SK-N-DZ (cell line): Measurements from ENCODE around the gene MAOA. TPM values are rescaled to one million over a fixed set of nuclear protein-coding genes. Genes with fewer than 3 reads are reported as not detected.
"Not testable (repeated sequence)": the region's sequence is repeated elsewhere in the genome, so short reads cannot be mapped to it uniquely, and the experiment has no call there.

Experiments used
- DNase-seq: peaks from one replicate; pipeline ENCODE4 v3.0.0-alpha.2; 2015; ENCODE audit warnings: low spot score
- polyA plus RNA-seq, 2 experiments: library from polyadenylated mRNA; depleted of rRNA; stranded (reverse); fragments of >200 nt; gene quantifications; 2 replicates each; pipeline ENCODE4 v1.2.3, GENCODE V29; 2014

The MAOA gene
- polyA plus RNA-seq (2014; cell fraction: cytosol; rRNA removed), result 297 and 304 TPM in 2 replicates
- 111 and 142 TPM in 2 replicates for polyA plus RNA-seq (2014; cell fraction: nucleus; rRNA removed)

GRCh38 chrX:43656005-43656494, at the start of gene MAOA:
Gene MAOA, plus strand, starts transcription at chrX:43656299. Its CDS starts 43 bp downstream, at chrX:43656342.
- DNase-seq, result peak; percentile 88

- no peak for DNase-seq
These were observed 43.7 kb upstream of the MAOA start for GRCh38 chrX:43612400-43612799.

GRCh38 chrX:43615660-43616059, 40.4 kb upstream of the MAOA start:
- no peak for DNase-seq

DNA sequence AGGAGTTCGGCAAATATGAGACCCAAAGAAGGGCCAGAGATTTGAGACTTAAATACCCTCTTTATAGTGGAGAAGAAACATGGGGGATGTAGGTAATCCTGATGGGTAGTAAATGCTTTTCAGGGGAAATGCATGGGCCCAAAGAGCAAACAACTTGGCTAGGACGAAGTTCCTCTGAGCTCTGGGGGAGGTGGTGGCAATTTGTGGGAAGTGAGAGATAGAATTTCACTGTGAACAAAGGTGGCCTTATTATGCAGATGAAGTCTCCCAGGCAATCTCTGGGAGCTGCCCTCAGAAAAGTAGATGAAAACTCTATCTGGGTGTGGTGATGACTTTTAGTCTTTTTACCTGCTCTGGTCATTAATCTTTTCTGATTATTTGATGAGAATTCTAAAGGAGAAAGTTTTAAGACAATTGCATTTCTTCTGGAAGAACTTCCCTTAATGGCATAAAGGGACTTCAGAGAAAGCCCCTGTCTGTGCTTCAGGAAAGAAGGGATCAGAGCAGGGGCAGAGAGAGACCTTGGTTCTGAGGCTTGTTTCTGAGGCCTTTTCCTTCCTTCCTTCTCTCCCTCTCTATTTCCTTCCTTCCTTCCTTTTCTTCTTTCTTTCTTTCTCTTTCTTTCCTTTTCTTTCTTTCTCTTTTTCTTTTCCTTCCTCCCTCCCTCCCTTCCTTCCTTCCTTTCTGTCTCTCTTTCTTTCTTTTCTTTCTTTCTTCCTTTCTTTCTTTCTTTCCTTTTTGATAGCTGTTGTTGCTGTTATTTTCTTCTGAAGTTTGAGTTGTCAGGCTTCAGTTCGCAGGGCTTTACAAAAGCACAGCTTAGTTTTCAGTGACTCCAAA, 37.5 kb upstream of the MAOA start:
- no peak for DNase-seq

DNA sequence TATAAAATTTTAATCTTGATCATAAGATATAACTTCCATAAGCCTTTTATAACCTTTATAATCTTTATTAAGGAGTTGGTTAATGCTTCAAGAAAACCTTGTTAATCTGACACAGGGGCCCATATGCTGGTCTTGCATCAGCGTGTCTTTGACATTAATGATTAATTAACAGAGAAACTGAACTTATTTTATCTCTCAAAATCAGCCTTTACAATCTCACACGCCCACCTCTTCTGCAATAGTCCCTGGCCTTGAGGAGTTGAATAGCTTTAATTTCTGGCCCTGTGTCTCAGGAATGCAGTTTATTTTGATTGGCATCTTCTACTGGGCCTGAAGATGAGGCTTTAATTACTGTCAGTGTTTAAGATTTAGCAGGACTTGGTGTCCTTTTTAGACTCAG, 36.2 kb upstream of the MAOA start:
- not testable (repeated sequence) for DNase-seq

- DNase-seq, result no peak
These were observed 29.0 kb upstream of the MAOA start for GRCh38 chrX:43627147-43627546.

GRCh38 chrX:43627669-43628068, 28.4 kb upstream of the MAOA start:
- DNase-seq, result no peak

DNA sequence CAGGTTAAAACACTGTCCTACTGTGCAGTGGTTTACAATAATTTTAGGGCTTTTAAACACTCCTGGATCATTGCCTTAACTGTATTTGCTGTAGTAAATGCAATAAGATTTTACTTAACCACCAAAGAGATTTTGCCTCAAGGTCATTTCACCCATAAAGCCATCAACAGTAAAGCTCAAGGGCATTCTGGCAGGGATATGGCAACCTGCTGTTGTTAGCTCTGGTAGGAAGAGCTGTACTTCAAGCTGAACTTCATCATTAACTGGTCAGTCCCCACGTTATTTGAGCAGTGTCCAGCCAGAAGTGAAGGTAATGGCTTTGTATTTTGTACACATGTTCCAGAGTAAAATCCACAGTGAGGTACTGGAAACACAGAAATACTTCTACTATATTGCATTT, 26.9 kb upstream of the MAOA start:
- no peak for DNase-seq

- no peak for DNase-seq
These were observed 24.3 kb upstream of the MAOA start for GRCh38 chrX:43631841-43632240.

- DNase-seq, result peak; percentile 94
These were observed 23.0 kb upstream of the MAOA start for GRCh38 chrX:43633081-43633480.

GRCh38 chrX:43633757-43634156, 22.3 kb upstream of the MAOA start:
- DNase-seq, result no peak

DNA sequence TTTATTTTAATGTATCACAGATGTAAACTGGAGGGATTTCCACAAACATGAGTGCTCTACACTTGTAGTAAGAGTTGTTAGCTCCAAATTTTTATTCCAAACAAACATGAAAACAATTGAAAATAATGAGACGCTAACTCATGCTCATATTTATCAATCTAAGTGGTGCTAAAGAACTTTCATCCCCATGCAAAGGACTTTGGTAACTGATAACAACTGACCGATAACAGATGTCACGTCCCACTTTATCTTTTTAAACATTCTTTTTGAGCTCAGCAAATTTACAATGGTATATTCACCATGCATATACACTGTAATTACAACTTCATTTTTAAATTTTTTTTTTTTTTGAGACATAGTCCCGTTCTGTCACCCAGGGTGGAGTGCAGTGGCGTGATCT, 15.6 kb upstream of the MAOA start:
- no peak for DNase-seq

- peak; percentile 95 for DNase-seq
These were observed 14.4 kb upstream of the MAOA start for GRCh38 chrX:43641691-43642090.

GRCh38 chrX:43643201-43643600, 12.9 kb upstream of the MAOA start:
- DNase-seq, result no peak

GRCh38 chrX:43643662-43644061, 12.4 kb upstream of the MAOA start:
- DNase-seq, result no peak

GRCh38 chrX:43644124-43644701, 11.9 kb upstream of the MAOA start:
- no peak for DNase-seq

DNA sequence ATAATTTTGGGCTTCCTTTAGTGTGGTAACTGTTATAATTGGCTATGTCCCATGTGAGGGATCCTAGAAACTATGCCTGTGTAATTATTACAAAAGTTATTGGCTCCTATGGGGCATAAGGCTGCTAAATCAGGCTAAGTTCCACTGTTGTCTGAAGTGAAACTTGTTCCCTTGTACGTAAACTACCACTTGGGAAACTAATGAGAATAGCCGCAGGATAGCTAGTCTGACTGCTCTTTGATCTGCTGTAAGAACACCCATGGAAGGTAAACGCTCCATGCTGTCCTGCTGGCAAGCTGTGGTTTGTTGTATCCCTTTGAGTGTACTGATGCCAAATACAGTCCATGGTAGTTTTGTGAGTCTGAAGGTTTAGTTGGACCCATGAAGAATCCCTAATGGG, 9.3 kb upstream of the MAOA start:
- DNase-seq, result no peak

DNA sequence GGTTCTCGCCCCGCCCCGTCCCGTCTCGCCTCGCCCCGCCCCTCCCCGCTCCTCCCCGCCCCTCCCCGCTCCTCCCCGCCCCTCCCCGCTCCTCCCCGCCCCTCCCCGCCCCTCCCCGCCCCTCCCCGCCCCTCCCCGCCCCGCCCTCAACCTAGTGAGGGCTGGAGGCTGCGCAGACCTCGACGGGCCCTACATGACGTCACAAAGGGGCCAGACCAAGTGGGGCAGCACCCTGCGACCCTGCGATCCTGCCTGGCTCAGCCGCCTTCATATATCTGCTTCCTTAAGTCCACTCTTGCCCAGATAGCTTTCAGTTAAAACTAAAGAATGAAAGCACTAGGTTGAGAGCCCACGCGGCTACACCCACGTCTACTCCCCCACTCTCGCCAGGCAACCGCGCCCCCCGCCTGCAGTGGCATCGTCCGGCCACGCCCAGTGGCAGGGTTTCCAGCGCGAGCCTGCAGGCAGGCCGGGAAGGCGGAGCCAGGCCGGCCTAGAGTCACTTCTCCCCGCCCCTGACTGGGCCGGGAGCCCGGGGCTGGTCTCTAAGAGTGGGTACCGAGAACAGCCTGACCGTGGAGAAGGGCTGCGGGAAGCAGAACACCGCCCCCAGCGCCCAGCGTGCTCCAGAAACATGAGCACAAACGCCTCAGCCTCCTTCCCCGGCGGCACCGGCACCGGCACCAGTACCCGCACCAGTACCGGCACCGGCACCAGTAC, 1.5 kb upstream of the MAOA start:
- peak; percentile 92 for DNase-seq

DNA sequence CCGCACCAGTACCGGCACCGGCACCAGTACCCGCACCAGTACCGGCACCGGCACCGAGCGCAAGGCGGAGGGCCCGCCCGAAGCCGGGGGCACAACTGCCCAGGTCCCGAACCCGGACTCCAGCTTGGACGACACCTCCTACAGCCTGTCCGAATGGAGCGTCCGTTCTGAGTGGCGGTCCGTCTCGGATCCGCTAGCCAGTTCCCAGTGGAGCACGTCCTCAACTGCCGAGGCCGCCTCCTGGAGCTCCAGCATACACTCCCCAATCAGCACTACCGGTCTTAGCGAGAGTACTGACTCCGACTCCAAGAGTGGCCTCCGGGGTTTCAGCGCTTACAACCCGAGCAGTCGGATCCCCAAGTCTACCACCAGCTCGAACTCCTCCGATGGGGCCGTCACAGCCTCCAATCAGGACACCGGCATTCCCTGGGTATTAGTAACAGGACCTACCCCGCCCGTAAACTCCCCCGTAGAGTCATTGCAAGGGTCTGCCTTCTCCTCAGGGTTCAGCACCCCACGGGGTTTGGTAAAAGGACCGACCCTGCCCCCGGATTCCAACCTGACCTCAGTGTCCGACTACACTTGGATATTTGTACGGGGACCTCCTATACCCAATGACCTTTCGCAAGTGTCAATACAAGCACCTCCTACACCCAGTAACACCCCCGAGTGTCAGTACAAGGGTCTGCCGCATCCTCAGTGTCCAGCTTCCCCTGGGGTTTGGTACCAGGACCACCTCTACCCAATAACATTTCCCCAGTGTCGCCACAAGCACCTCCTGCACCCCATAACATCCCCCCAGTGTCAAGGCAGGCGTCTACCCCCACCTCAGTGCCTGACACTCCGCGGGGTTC, 721 bp upstream of the MAOA start:
- peak; percentile 25 for DNase-seq

- DNase-seq, result no peak
These were observed 1.6 kb downstream of the MAOA start for GRCh38 chrX:43657671-43658070.

DNA sequence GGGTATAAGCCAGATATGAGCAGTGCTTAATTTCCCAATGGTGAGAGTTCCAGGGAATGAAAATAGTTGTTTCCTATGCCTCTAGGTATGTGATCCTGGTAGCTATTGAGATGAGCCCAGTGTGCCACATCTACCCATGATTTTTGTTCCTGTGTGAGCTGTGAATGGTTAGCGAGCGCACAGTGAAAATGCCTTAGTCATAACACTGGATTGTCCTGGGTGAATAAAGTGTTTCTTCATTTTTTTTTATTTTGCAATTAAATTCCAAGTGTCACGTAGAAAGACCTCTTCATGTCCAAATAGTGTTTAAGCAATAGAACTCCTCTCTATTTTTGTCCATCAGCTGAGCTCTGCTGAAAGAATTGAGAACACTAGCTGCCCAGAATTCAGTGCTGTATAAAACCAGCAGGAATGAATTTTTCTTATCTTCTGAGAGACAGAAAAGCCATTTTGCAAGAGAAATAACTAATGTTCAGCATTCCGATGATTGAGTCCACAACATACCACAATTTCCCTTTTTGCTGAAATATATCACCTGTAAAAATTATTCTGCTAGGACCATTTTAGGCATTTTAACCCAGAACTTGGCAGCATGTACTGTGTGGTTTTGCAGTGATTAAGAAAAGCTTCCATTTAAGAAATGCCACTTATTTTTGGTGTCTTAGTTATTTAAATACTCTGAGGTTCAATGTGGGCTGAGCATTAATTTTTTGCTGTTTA, 5.6 kb downstream of the MAOA start:
- DNase-seq, result no peak
